ENCODE results near the gene NEDD4.

DNA sequence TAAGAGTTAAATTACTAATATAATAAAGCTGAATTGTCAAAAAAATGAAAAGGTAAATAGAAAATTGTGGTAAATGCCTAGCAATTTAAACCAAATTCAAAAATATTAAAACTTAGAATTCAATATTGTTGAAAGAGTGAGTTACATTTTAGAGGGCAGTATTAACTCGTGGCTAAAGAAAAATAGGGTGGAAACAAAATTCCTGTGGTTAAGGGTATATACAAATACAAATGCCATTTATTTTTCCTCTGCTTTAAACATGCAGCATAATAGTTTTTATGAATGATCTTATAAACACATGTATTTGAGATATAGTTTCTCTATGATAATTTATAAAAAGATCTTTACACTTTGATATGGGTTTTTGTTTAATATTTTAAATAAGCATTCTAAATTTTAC lies 79.0 kb downstream of the NEDD4 start:
- no peak for TF ChIP-seq YY1 (IDR thresholded peaks at IDR 0.05; ENCODE audit: low read depth)
- no peak for TF ChIP-seq EP300 (IDR thresholded peaks at IDR 0.05; ENCODE audit: borderline replicate concordance)
- TF ChIP-seq, protein P1, sequence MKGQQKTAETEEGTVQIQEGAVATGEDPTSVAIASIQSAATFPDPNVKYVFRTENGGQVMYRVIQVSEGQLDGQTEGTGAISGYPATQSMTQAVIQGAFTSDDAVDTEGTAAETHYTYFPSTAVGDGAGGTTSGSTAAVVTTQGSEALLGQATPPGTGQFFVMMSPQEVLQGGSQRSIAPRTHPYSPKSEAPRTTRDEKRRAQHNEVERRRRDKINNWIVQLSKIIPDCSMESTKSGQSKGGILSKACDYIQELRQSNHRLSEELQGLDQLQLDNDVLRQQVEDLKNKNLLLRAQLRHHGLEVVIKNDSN (IDR thresholded peaks at IDR 0.05) = no peak

Data from Ishikawa (cell line).